Ramos (cell line): ENCODE results near the gene SCFD2.
"Not testable (repeated sequence)": the region's sequence is repeated elsewhere in the genome, so short reads cannot be mapped to it uniquely, and the experiment has no call there.

Experiments
- in situ Hi-C: fragments of 300-500 bp; cut with MboI; formaldehyde crosslinking; loops from one replicate; pipeline ENCODE4 v1.14.3; 2022; ENCODE audit warnings: low sequenced_read_pairs; ENCODE audit not compliant: unreplicated experiment

Gene SCFD2

GRCh38 chr4:53273726-53274125 is 92.1 kb downstream of the SCFD2 start:
- in situ Hi-C loops = no loop called here

- in situ Hi-C loops = no loop called here
Measured at GRCh38 chr4:53267026-53267425, 98.8 kb downstream of the SCFD2 start.

GRCh38 chr4:53255986-53256385 is 109.9 kb downstream of the SCFD2 start:
- in situ Hi-C loops = not testable (repeated sequence)

- in situ Hi-C loops = no loop called here
Measured at GRCh38 chr4:53240573-53240972, 125.3 kb downstream of the SCFD2 start.

DNA sequence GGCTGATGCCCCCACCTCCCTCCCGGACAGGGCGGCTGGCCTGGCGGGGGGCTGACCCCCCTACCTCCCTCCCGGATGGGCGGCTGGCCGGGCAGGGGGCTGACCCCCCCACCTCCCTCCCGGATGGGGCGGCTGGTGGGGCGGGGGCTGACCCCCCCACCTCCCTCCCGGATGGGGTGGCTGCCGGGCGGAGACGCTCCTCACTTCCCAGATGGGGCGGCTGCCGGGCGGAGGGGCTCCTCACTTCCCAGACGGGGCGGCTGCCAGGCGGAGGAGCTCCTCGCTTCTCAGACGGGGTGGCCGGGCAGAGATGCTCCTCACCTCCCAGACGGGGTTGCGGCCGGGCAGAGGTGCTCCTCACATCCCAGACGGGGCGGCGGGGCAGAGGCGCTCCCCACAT is 127.5 kb downstream of the SCFD2 start:
- in situ Hi-C loops = not testable (repeated sequence)

DNA sequence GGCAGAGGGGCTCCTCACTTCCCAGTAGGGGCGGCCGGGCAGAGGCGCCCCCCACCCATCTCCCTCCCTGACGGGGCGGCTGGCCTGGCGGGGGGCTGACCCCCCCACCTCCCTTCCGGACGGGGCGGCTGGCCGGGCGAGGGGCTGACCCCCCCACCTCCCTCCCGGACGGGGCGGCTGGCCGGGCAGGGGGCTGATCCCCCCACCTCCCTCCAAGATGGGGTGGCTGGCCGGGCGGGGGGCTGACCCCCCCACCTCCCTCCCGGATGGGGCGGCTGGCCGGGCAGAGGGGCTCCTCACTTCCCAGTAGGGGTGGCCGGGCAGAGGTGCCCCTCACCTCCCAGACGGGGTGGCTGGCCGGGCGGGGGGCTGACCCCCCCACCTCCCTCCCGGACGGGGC is 128.1 kb downstream of the SCFD2 start:
- in situ Hi-C loops = not testable (repeated sequence)

- in situ Hi-C loops = not testable (repeated sequence)
Measured at GRCh38 chr4:53236624-53237023, 129.2 kb downstream of the SCFD2 start.

DNA sequence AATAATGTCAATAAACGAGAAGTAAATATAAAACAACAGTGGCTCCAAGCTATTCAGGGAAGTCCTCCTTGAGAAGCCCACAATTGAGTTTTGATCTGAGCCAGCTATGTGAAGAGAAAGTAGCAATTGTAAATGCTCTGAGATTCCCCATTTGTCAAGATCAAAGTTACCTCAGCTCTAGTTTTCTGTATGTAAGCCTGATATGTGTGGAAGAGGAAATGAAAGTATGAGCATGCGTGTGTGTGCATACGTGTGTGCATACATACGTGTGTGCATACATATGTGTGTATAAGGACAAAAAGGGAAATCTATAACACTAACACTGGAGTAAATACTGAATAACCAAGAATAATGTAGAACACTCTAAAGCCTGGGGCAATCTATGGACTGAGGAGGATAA is 130.3 kb downstream of the SCFD2 start:
- in situ Hi-C loops = no loop called here

DNA sequence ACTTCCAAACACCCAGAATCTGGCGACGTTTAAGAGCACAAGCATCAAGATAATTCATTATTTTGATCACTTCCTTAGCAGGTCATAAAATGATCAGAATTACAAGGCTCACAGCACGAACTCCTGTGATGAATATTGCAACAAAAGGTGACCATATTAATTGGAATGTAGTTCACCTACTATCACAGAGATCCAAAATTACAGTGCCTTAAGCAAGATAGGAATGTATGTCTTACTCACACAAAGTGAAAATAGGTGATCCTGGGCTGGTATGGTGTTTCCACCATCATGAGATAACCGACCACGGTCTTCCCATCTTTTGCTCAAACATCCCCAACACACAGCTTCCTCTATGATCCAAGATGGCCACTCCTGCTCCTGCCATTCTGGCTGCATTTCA is 131.2 kb downstream of the SCFD2 start:
- in situ Hi-C loops = no loop called here

DNA sequence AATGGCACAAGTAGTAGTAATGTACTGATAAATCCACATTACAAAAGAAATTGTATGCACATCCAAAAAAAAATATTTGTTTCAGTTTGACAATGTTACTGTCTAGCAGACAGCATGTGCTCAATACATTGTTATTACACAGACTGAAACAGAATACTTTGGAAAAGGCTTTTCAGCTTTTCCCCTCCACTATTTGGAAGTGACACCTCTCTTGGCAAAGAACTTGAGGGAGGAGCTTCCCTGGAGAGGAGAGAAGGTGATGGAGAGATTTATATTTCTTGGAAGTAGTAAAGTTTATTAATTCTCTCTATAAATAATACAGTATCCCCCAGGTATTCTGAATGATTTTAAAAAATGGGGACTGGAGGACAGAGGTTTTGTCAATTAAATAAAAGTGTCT is 131.8 kb downstream of the SCFD2 start:
- in situ Hi-C loops = no loop called here

DNA sequence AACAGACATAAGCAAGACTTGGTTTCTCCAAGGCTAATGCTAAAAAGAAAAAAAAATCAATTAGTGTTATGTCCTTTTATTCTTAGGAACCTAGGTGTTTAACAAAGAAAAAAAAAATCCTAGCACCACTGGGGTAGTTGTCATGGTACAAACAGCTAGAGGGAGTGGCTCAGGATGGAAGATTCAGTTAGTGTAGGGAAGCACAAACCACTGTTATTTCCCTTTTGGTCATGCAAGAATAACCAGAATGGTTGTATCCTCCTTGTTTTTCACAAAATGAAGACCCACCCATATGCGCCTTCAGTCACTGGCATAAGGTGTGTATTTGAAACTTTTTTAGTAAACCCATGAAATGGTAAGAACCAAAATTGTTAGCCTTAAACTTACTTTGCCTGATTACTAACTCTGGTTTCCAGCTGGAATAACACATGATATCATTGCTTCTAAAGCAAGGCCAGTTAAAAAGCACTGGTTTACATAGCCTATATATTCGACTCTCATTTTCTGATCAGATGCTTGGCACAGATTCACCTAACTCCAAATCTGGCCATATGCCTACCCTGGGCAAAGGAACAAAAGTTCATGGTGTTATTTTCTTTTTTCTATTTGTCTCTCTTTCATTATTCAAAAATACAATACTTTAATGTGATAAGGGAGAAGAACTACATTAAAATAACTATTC is 132.6 kb downstream of the SCFD2 start:
- in situ Hi-C loops = no loop called here

GRCh38 chr4:53232371-53232770 is 133.5 kb downstream of the SCFD2 start:
- in situ Hi-C loops = no loop called here

DNA sequence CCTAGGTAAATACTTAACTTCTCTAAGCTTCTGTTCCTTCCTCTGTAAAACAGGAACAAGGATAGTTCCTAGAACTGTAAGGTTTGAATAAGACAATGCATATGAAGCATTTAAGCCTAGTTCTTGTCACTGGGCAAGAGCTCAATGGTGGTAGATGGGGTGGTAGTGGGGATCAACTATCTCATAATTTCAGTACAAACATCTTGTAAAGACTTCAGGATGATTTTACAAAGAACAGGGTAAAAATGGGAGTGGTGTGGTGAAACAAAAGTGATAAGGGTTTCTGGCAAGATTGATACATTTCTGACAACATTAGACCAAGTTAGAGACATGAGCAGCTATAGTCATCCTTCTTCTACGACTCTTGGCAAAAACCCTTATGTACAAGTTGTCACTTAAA is 137.8 kb downstream of the SCFD2 start:
- in situ Hi-C loops = no loop called here

DNA sequence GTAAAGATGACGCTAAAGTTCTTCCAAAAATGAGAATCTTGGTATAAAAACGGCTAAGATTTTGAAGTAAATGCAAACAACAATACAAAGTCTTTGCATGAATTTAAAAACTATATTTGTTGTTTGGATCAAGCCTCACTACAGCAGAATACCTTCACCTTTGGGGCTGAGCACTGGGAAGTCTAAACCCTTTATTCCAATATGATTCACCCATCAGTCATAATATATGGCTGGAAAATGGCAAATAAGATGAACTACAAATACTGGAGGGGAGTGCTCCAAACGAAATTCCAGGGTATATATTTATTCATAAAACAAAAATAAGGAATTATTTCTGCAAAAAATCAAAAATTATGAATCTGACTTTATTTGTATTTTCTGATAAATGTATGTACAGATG is 138.4 kb downstream of the SCFD2 start:
- in situ Hi-C loops = no loop called here

GRCh38 chr4:53221832-53222480 is 143.9 kb downstream of the SCFD2 start:
- in situ Hi-C loops = no loop called here

- in situ Hi-C loops = not testable (repeated sequence)
Measured at GRCh38 chr4:53219148-53219547, 146.7 kb downstream of the SCFD2 start.

DNA sequence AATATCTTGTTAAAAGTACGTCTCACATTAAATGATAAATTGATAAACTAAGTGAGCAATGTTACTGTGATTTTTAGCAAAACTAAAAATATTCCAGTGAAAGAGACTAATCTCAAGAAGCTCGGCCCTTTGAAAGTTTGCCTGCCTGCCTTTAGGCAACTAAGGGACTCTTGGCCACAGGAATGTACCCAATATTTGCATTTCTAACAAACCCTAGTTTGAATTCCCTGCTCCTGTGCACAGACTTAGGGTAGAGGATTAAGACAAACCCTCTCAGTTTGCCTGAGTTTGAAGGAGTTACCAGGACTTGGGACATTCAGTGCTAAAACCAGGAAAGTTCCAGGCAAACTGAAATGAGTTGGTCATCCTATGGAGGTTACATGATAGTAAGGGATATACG is 157.1 kb downstream of the SCFD2 start:
- in situ Hi-C loops = no loop called here

DNA sequence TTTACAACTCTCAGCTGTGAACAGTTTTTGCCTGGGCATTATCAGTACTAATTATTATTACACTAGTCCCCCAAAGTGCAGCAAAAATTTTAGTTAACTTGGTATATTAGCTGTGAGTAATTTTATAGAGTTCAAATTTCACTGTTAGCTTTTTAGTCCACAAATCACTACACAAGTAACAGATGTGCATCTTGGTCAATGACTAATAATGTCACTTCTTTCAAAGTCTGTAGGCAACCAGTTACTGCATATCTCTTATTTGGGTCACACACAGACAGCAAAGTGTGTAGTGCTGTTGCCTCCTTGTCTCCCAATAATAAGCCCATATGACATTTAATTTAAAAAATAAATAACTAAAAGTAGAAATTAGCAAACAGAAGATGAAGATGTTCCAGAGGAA is 159.9 kb downstream of the SCFD2 start:
- in situ Hi-C loops = no loop called here

GRCh38 chr4:53199356-53199755 is 166.5 kb downstream of the SCFD2 start:
- in situ Hi-C loops = loop anchor here (25.0 kb wide), 2 partner anchors 613 to 1013 kb away; no protein-coding TSS in a partner anchor

- in situ Hi-C loops = loop anchor here (25.0 kb wide), 2 partner anchors 615 to 1015 kb away; no protein-coding TSS in a partner anchor
Measured at GRCh38 chr4:53197772-53198142, 168.1 kb downstream of the SCFD2 start.

- in situ Hi-C loops = loop anchor here (25.0 kb wide), 2 partner anchors 615 to 1015 kb away; no protein-coding TSS in a partner anchor
Measured at GRCh38 chr4:53196882-53197771, 168.7 kb downstream of the SCFD2 start.
